ENCODE measurements around the gene RAB7B.

The RAB7B gene

DNA sequence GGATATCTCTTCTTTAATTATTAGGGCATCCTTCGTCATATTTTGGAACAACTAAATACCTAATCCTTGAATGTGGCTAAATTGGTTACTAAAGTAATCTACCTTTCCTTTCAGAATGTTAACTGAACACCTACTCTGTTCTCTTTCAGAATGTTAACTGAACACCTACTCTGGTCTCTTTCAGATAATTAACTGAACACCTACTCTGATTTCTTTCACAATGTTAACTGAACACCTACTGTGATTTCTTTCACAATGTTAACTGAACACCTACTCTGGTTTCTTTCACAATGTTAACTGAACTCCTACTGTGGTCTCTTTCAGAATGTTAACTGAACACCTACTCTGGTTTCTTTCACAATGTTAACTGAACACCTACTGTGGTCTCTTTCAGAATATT lies 21.9 kb downstream of the RAB7B start:
- Histone ChIP-seq H3K4me1 (ENCODE audit: low read length) (no peaks in the 10 kb centered on the region), H2AFZ (ENCODE audit: low read length) (no peak overlapping the region), H3K27ac (ENCODE audit: low read length) (no peak overlapping the region), H3K9ac (ENCODE audit: low read length) (no peak overlapping the region), H3K36me3 (replicated peaks; ENCODE audit: insufficient read depth, low read length) (no peaks in the 10 kb centered on the region), H3K79me2 (ENCODE audit: low read length) (no peaks in the 10 kb centered on the region), H3K27me3 (replicated peaks; ENCODE audit: insufficient read depth, low read length) (no peaks in the 10 kb centered on the region), H3K9me3 (replicated peaks; ENCODE audit: insufficient read depth, low read length) (no peaks in the 10 kb centered on the region), H3K4me2 (ENCODE audit: low read depth, low read length) (no peak overlapping the region), H3F3A (ENCODE audit: insufficient read depth, low read length) (no peaks in the 10 kb centered on the region), H4K20me1 (ENCODE audit: insufficient read depth, low read length) (no peaks in the 10 kb centered on the region), H3K4me3 (ENCODE audit: low read length) (no peak overlapping the region), H3K9me2 (replicated peaks; ENCODE audit: insufficient read depth, low read length) (no peaks in the 10 kb centered on the region)
- DNase-seq = no peak
- TF ChIP-seq EZH2 (optimal IDR thresholded peaks at IDR 0.05; ENCODE audit: low read depth, low read length) (no peak), EZH2phosphoT487 (IDR thresholded peaks at IDR 0.05; ENCODE audit: low read length) (no peak)
- TF ChIP-seq, protein P1, sequence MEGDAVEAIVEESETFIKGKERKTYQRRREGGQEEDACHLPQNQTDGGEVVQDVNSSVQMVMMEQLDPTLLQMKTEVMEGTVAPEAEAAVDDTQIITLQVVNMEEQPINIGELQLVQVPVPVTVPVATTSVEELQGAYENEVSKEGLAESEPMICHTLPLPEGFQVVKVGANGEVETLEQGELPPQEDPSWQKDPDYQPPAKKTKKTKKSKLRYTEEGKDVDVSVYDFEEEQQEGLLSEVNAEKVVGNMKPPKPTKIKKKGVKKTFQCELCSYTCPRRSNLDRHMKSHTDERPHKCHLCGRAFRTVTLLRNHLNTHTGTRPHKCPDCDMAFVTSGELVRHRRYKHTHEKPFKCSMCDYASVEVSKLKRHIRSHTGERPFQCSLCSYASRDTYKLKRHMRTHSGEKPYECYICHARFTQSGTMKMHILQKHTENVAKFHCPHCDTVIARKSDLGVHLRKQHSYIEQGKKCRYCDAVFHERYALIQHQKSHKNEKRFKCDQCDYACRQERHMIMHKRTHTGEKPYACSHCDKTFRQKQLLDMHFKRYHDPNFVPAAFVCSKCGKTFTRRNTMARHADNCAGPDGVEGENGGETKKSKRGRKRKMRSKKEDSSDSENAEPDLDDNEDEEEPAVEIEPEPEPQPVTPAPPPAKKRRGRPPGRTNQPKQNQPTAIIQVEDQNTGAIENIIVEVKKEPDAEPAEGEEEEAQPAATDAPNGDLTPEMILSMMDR (IDR thresholded peaks at IDR 0.05; ENCODE audit: low read length) = no peak

DNA sequence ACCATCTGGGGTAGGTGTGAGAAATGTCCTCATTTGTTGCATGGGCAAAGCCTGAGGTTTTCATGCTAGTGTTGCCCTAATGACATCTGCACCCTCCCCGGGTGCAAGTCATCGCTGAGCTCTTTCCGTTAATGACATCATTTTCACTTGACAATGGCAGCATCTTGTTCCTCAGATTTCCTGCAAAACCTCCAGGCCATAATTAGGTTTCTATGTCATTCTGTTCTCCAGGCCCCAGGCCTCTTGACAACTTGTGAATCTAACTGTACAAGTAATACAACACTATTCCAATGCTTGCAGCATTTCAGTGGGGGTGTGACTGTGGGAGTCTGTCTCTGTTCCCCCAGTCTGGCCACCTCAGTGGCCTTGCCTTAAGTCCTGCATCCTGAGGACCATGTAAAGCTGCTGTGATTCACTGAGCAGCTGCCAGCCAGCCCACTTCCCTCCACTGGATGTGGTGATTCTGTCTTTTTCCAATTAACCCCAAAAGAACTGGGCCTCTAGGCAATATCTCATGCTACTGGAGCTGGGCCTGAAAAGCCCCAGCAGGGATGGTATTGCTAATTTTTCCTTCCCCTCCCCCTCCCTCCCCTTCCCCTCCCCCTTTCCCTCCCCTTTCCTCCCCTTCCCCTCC lies 22.8 kb downstream of the RAB7B start:
- Histone ChIP-seq H3K27ac (ENCODE audit: low read length) (no peak overlapping the region), H3K36me3 (replicated peaks; ENCODE audit: insufficient read depth, low read length) (no peaks in the 10 kb centered on the region), H3K27me3 (replicated peaks; ENCODE audit: insufficient read depth, low read length) (no peaks in the 10 kb centered on the region), H4K20me1 (ENCODE audit: insufficient read depth, low read length) (no peaks in the 10 kb centered on the region), H3F3A (ENCODE audit: insufficient read depth, low read length) (no peaks in the 10 kb centered on the region), H3K9me2 (replicated peaks; ENCODE audit: insufficient read depth, low read length) (no peaks in the 10 kb centered on the region), H3K4me3 (ENCODE audit: low read length) (no peak overlapping the region), H3K9ac (ENCODE audit: low read length) (no peak overlapping the region), H3K9me3 (replicated peaks; ENCODE audit: insufficient read depth, low read length) (no peaks in the 10 kb centered on the region), H3K79me2 (ENCODE audit: low read length) (no peaks in the 10 kb centered on the region), H3K4me1 (ENCODE audit: low read length) (no peaks in the 10 kb centered on the region), H2AFZ (ENCODE audit: low read length) (no peak overlapping the region), H3K4me2 (ENCODE audit: low read depth, low read length) (no peak overlapping the region)
- TF ChIP-seq, protein P1 (IDR thresholded peaks at IDR 0.05; ENCODE audit: low read length) = no peak
- TF ChIP-seq EZH2 (optimal IDR thresholded peaks at IDR 0.05; ENCODE audit: low read depth, low read length) = no peak
- TF ChIP-seq EZH2phosphoT487 (IDR thresholded peaks at IDR 0.05; ENCODE audit: low read length) = no peak
- no peak for DNase-seq

DNA sequence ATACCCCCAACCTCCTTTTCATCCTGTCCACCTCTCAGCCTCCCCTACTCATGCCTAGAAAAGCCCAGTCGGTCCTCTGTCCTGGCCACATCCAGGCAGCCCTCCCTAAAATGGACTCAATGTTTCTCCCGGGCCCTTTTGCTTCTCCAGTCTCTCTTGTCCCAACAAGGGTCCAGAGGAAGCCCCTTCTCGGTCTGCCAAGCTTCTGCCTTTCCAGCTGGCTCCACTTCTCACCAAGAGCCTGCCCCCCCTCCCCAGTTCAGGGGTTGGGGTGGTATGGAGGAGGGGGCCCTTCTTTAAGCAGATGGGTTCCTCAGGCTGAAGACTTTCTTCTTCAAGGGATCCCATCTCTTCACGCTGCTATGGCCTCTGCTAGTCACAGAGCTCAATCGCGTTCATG lies 23.9 kb downstream of the RAB7B start:
- Histone ChIP-seq H4K20me1 (ENCODE audit: insufficient read depth, low read length) (no peaks in the 10 kb centered on the region), H3K9me2 (replicated peaks; ENCODE audit: insufficient read depth, low read length) (no peaks in the 10 kb centered on the region), H3K4me1 (ENCODE audit: low read length) (no peaks in the 10 kb centered on the region), H3F3A (ENCODE audit: insufficient read depth, low read length) (no peaks in the 10 kb centered on the region), H3K27ac (ENCODE audit: low read length) (no peak overlapping the region), H3K27me3 (replicated peaks; ENCODE audit: insufficient read depth, low read length) (no peaks in the 10 kb centered on the region), H3K9ac (ENCODE audit: low read length) (no peak overlapping the region), H3K9me3 (replicated peaks; ENCODE audit: insufficient read depth, low read length) (no peaks in the 10 kb centered on the region), H3K79me2 (ENCODE audit: low read length) (no peaks in the 10 kb centered on the region), H3K4me2 (ENCODE audit: low read depth, low read length) (no peak overlapping the region), H3K36me3 (replicated peaks; ENCODE audit: insufficient read depth, low read length) (no peaks in the 10 kb centered on the region), H3K4me3 (ENCODE audit: low read length) (no peak overlapping the region), H2AFZ (ENCODE audit: low read length) (no peak overlapping the region)
- no peak for DNase-seq
- TF ChIP-seq EZH2phosphoT487 (IDR thresholded peaks at IDR 0.05; ENCODE audit: low read length) (no peak), EZH2 (optimal IDR thresholded peaks at IDR 0.05; ENCODE audit: low read depth, low read length) (no peak)
- TF ChIP-seq, protein P1 (IDR thresholded peaks at IDR 0.05; ENCODE audit: low read length) = no peak

Measured in MM.1S (cell line).